K562 (cell line): ENCODE results near the gene SMCO4. TPM values are rescaled to one million over a fixed set of nuclear protein-coding genes. Genes with fewer than 3 reads are reported as not detected.
A peak's percentile ranks its signal among the peaks of the same experiment; 100 is the strongest.

Experiments
- CBFB ChIP-seq: sonication (generic); formaldehyde crosslinking; IDR thresholded peaks from 2 replicates; pipeline ENCODE4 v1.4.0; 2020; ENCODE audit warnings: mild to moderate bottlenecking, missing genetic modification reagents
- CBX8 ChIP-seq: fragments of 200-600 bp; sonication (generic); IDR thresholded peaks from 2 replicates; pipeline ENCODE4 v1.6.1; 2012; ENCODE audit warnings: borderline replicate concordance, mixed run types, low read depth, mild to moderate bottlenecking, moderate library complexity, mixed read lengths, low read length, control low read depth, inconsistent platforms; ENCODE audit not compliant: poor library complexity, severe bottlenecking; ENCODE audit errors: extremely low read depth
- CLOCK ChIP-seq: fragments of 250-450 bp; sonication (Bioruptor Pico); IDR thresholded peaks from 2 replicates; pipeline ENCODE4 v1.4.0; 2020; ENCODE audit warnings: mild to moderate bottlenecking, moderate library complexity, borderline replicate concordance
- FOXA1 ChIP-seq: fragments of 450-650 bp; IDR thresholded peaks from 2 replicates; pipeline ENCODE4 v1.6.1; 2016; ENCODE audit warnings: mild to moderate bottlenecking, borderline replicate concordance
- KLF6 ChIP-seq: fragments of 250-450 bp; sonication (Bioruptor Pico); IDR thresholded peaks from 2 replicates; pipeline ENCODE4 v1.4.0; 2020; ENCODE audit warnings: mild to moderate bottlenecking, moderate library complexity, borderline replicate concordance
- MCM5 ChIP-seq: fragments of 450-650 bp; IDR thresholded peaks from 2 replicates; pipeline ENCODE4 v1.6.1; 2016; ENCODE audit warnings: low read depth
- NBN ChIP-seq: fragments of 450-650 bp; IDR thresholded peaks from 2 replicates; pipeline ENCODE4 v1.6.1; 2016; ENCODE audit warnings: low read depth, mild to moderate bottlenecking
- NFE2 ChIP-seq: IDR thresholded peaks from 2 replicates; pipeline ENCODE4 v1.6.1; 2014; ENCODE audit warnings: antibody characterized with exemption, low read depth
- NFXL1 ChIP-seq: fragments of 450-650 bp; formaldehyde crosslinking; IDR thresholded peaks from 2 replicates; pipeline ENCODE4 v1.4.0; 2021; ENCODE audit warnings: mild to moderate bottlenecking
- POLR2H ChIP-seq: IDR thresholded peaks from 2 replicates; pipeline ENCODE4 v1.6.1; 2016; ENCODE audit warnings: missing genetic modification characterization, low read depth, mild to moderate bottlenecking, control low read depth, missing compliant biosample characterization, moderate library complexity
- POLR3G ChIP-seq: IDR thresholded peaks from 2 replicates; pipeline ENCODE4 v1.6.1; 2011; ENCODE audit not compliant: insufficient read length, insufficient replicate concordance; ENCODE audit errors: extremely low read depth
- RAD21 ChIP-seq, 2 experiments: fragments of 250-450 bp in 1 of 2; fragments of 450-650 bp in 1 of 2; sonication (Bioruptor Pico) in 1 of 2; formaldehyde crosslinking in 1 of 2; IDR thresholded peaks in 1 of 2; conservative IDR thresholded peaks in 1 of 2; 2 replicates each; pipeline versions ENCODE4 v1.4.0 to v1.8.0; 2020 to 2022; ENCODE audit warnings: mild to moderate bottlenecking in 2 of 2, moderate library complexity in 1 of 2
- TEAD1 ChIP-seq, 2 experiments: fragments of 450-650 bp in 1 of 2; sonication (generic) in 1 of 2; formaldehyde crosslinking; IDR thresholded peaks; 2 replicates each; pipeline versions ENCODE4 v1.4.0 to v1.8.0; 2020 to 2022; ENCODE audit warnings: mild to moderate bottlenecking in 2 of 2, missing genetic modification reagents in 1 of 2
- TFAM ChIP-seq: fragments of 250-450 bp; sonication (Bioruptor Pico); conservative IDR thresholded peaks from 2 replicates; pipeline ENCODE4 v1.5.0; 2021; ENCODE audit warnings: mild to moderate bottlenecking, moderate library complexity
- TFAP4 ChIP-seq: sonication (generic); formaldehyde crosslinking; IDR thresholded peaks from 2 replicates; pipeline ENCODE4 v1.8.0; 2022; ENCODE audit warnings: missing genetic modification reagents, mild to moderate bottlenecking, moderate library complexity, borderline replicate concordance
- THRB ChIP-seq: fragments of 450-650 bp; formaldehyde crosslinking; conservative IDR thresholded peaks from 2 replicates; pipeline ENCODE4 v1.4.0; 2022; ENCODE audit warnings: mild to moderate bottlenecking, missing genetic modification characterization
- ZFP91 ChIP-seq: sonication (generic); formaldehyde crosslinking; IDR thresholded peaks from 2 replicates; pipeline ENCODE4 v1.8.0; 2022; ENCODE audit warnings: mild to moderate bottlenecking, missing genetic modification reagents
- ZNF134 ChIP-seq: fragments of 250-450 bp; sonication (Bioruptor Pico); conservative IDR thresholded peaks from 2 replicates; pipeline ENCODE4 v1.4.0; 2020
- ZNF780A ChIP-seq: fragments of 250-450 bp; sonication (Bioruptor Pico); IDR thresholded peaks from 2 replicates; pipeline ENCODE4 v1.5.0; 2021; ENCODE audit warnings: mild to moderate bottlenecking
- polyA plus RNA-seq, 8 experiments: library from polyadenylated mRNA; depleted of rRNA in 4 of 8; stranded (reverse) in 5 of 8; unstranded in 3 of 8; fragments of >200 nt; fragmentation: Nextera tagmentation in 2 of 8; fragmentation: Illumina TruSeq in 1 of 8; extraction: Ambion mirVana in 2 of 8; extraction: Trizol in 1 of 8; gene quantifications; 2 replicates each; pipeline versions ENCODE4 v1.2.1 to v1.2.3, GENCODE V29; 2011 to 2014; ENCODE audit warnings: inconsistent platforms in 1 of 8, missing spikeins in 1 of 8
- total RNA-seq, 7 experiments: library from RNA; depleted of rRNA in 6 of 7; stranded (reverse); fragments of >200 nt in 6 of 7; fragmentation: Illumina TruSeq in 2 of 7; extraction: Trizol in 2 of 7; gene quantifications; 2 replicates each; pipeline versions ENCODE4 v1.2.1 to v1.2.3, GENCODE V29; 2011 to 2021; ENCODE audit warnings: low replicate concordance in 1 of 7

SMCO4 gene
- total and polyA plus RNA-seq, 9 of the 15 experiments (the other 6 are each of a cell fraction or from before 2014, with no cell fraction given), result 1.8 to 27.8 (median 15.3) TPM

- TF ChIP-seq NFE2 (0 out of 2 replicates have a peak, but pooled peaks have one; percentile 1), RAD21 (CRISPR knock-in tag; conservative IDR thresholded peaks at IDR 0.05 in 1 of 2, IDR thresholded peaks at IDR 0.05 in 1 of 2) (peak; percentile 82 to 83), THRB (CRISPR knock-in tag) (no peak), POLR3G (no peak), TEAD1 (CRISPR knock-in tag; IDR thresholded peaks at IDR 0.05) (no peak), KLF6 (CRISPR knock-in tag) (no peak), FOXA1 (no peak), NFXL1 (CRISPR knock-in tag) (no peak), ZFP91 (no peak), NBN (peak; percentile 57; the same call in 1 of the 2 replicates), TFAM (no peak), CBX8 (no peak), CLOCK (CRISPR knock-in tag) (no peak), CBFB (no peak), ZNF134 (CRISPR knock-in tag) (no peak), POLR2H (no peak), ZNF780A (CRISPR knock-in tag) (no peak), TFAP4 (CRISPR knock-in tag) (peak; percentile 54; the same call in 1 of the 2 replicates), MCM5 (no peak)
Observed at GRCh38 chr11:93543292-93543977, at the start of gene SMCO4 (continued).
